ENCODE data around the gene CTSF. TPM values are rescaled to one million over a fixed set of nuclear protein-coding genes. Genes with fewer than 3 reads are reported as not detected.

CTSF gene
- total and polyA plus RNA-seq, 2 of the 8 experiments (the other 6 are each of a cell fraction or from before 2014, with no cell fraction given), result 0.58 to 2.3 TPM

- Histone ChIP-seq H2BK5ac (ENCODE audit: low read depth, low read length) (peak overlapping the region; percentile 21; the same call in 1 of the 2 replicates), H3K4me3 (ENCODE audit: extremely low read depth in 1 of 4, insufficient read depth in 2 of 4, low read depth in 3 of 4, low read length in 4 of 4) (no peak overlapping the region), H3K4ac (replicated peaks; ENCODE audit: insufficient read length, low read depth, low read length) (no peak overlapping the region), H4K5ac (ENCODE audit: insufficient read length, low read depth, low read length) (no peak overlapping the region), H3K4me2 (ENCODE audit: insufficient read depth in 1 of 2, low read depth in 2 of 2, low read length in 2 of 2) (no peak overlapping the region), H3K79me1 (ENCODE audit: low read depth, low read length) (peaks cover 2% of the 10 kb centered on the region; the same call in 1 of the 2 replicates), H3K23ac (ENCODE audit: insufficient read length) (no peak overlapping the region), H2BK20ac (ENCODE audit: low read length) (no peak overlapping the region), H3K9ac (replicated peaks in 1 of 4; ENCODE audit: extremely low read depth in 1 of 4, low read depth in 3 of 4, low read length in 3 of 4) (no peak overlapping the region), H2AFZ (ENCODE audit: low read length) (no peak overlapping the region), H3K14ac (ENCODE audit: insufficient read length) (no peak overlapping the region), H4K20me1 (replicated peaks in 1 of 2; ENCODE audit: control insufficient read depth in 1 of 2, insufficient read depth in 2 of 2, low read length in 2 of 2) (no peaks in the 10 kb centered on the region), H2BK12ac (ENCODE audit: low read depth, low read length) (no peak overlapping the region), H4K91ac (replicated peaks; ENCODE audit: insufficient read length, low read length) (no peak overlapping the region), H3K4me1 (replicated peaks in 1 of 4; ENCODE audit: control insufficient read depth in 3 of 4, insufficient read depth in 4 of 4, low read length in 3 of 4) (peaks cover 0 to 2% (median 0%) of the 10 kb centered on the region in 4 experiments; a peak in 1 of 7 replicates), H3K18ac (ENCODE audit: extremely low read depth, low read length) (no peak overlapping the region), H3K9me3 (ENCODE audit: insufficient read depth in 2 of 2, low read depth in 1 of 2, low read length in 1 of 2) (no peaks in the 10 kb centered on the region), H3K27ac (ENCODE audit: low read depth, low read length) (no peak overlapping the region), H3K27me3 (replicated peaks in 1 of 4; ENCODE audit: control insufficient read depth in 3 of 4, extremely low read depth in 1 of 4, insufficient read depth in 3 of 4, low read length in 3 of 4) (no peaks in the 10 kb centered on the region), H3K56ac (replicated peaks; ENCODE audit: insufficient read length, low read depth, low read length) (no peak overlapping the region), H4K8ac (ENCODE audit: extremely low read depth, insufficient read depth, low read length) (no peak overlapping the region), H2AK5ac (ENCODE audit: low read depth, low read length) (no peak overlapping the region), H3K79me2 (ENCODE audit: control insufficient read depth in 1 of 2, insufficient read depth in 2 of 2, low read length in 2 of 2) (no peaks in the 10 kb centered on the region), H3K23me2 (ENCODE audit: low read depth, low read length) (no peaks in the 10 kb centered on the region), H2BK15ac (ENCODE audit: low read length) (no peak overlapping the region), H2BK120ac (replicated peaks; ENCODE audit: low read depth, low read length) (no peak overlapping the region), H3K36me3 (ENCODE audit: control insufficient read depth in 2 of 4, insufficient read depth in 4 of 4, low read length in 3 of 4) (peaks cover 0 to 3% (median under 1%) of the 10 kb centered on the region in 4 experiments; a peak in 3 of 8 replicates)
- TF ChIP-seq RNF2 (IDR thresholded peaks at IDR 0.05; ENCODE audit: borderline replicate concordance, low read depth, low read length, missing control alignments, poor library complexity, severe bottlenecking) (no peak), PHF8 (conservative IDR thresholded peaks at IDR 0.05; ENCODE audit: low read depth, low read length) (no peak), RFX5 (IDR thresholded peaks at IDR 0.05; ENCODE audit: borderline replicate concordance, low read depth, low read length) (no peak), SP1 (IDR thresholded peaks at IDR 0.05; ENCODE audit: low read depth, low read length) (no peak), TAF7 (optimal IDR thresholded peaks at IDR 0.05; ENCODE audit: borderline replicate concordance, low read depth, low read length) (no peak), BACH1 (IDR thresholded peaks at IDR 0.05; ENCODE audit: low read length) (no peak), KDM5A (IDR thresholded peaks at IDR 0.05; ENCODE audit: low read length) (no peak)
- ChIA-PET CTCF (ENCODE audit: partially characterized antibody) (interaction anchor here (1.1 kb wide), 1 partner anchor 16 kb away, joined by 4 read pairs; no protein-coding TSS in a partner anchor), POLR2A (ENCODE audit: partially characterized antibody) (interaction anchor here (0.7 to 7.1 kb wide), 7 partner anchors 9 to 108 kb away, joined by 3 to 30 read pairs (median 4); partner anchors contain the start of genes ACTN3 and ZDHHC24)
- no peak for DNase-seq (ENCODE audit: low read depth in 1 of 2, low spot score in 2 of 2)
- WGBS, 2 experiments (ENCODE audit: extremely low coverage in 1 of 2, insufficient coverage in 1 of 2, insufficient read length in 1 of 2, insufficient replicate concordance in 2 of 2, low coverage in 1 of 2, low lambda C conversion rate in 2 of 2, missing lambda C conversion rate in 1 of 2), result 86% methylated on average over 11 of the region's 11 CpGs; no CpG with 5 or more reads in 1 of the 2 experiments
- FAIRE-seq, result no peak
These were observed 36.6 kb downstream of the CTSF start for GRCh38 chr11:66531841-66532240.

Measured in H1 (cell line).